HCT116 (cell line): ENCODE measurements around the gene MAP2K4. TPM values are rescaled to one million over a fixed set of nuclear protein-coding genes. Genes with fewer than 3 reads are reported as not detected.

Experiments
- ATAC-seq: fragments of 200-7000 bp; cut with Tn5 transposase; 2 replicates; pipeline ENCODE4 v1.9.1; 2020; ENCODE audit warnings: mild to moderate bottlenecking, moderate library complexity
- BruUV-seq: library from RNA; stranded (reverse); fragments of 400-500 nt; replicated peaks from 2 replicates; lab custom pipeline; 2021; lab: Mats Ljungman, UMichigan
- CTCF ChIA-PET: fragments of 300-600 bp; sonication (Branson Sonifier 250); formaldehyde crosslinking; loops from one replicate; lab custom pipeline; 2021; ENCODE audit warnings: antibody characterized with exemption; lab: Charles Lee
- POLR2A ChIA-PET: fragments of 300-600, 350-600 bp; sonication (Branson Sonifier 250); formaldehyde crosslinking; loops from one replicate; lab custom pipeline; 2021; ENCODE audit warnings: antibody characterized with exemption; lab: Charles Lee
- RAD21 ChIA-PET, 2 experiments: fragments of 300-600 bp; sonication (Branson Sonifier 250); formaldehyde crosslinking; loops; one replicate each; lab custom pipeline; 2023; ENCODE audit warnings: low total read pairs in 2 of 2; ENCODE audit not compliant: uncharacterized antibody in 2 of 2, unreplicated experiment in 2 of 2, low non-redundant PET in 1 of 2; lab: Charles Lee
- DNase-seq: peaks from one replicate; pipeline ENCODE4 v3.0.0-alpha.2; 2010; ENCODE audit warnings: low read depth, low spot score
- H2AFZ ChIP-seq: fragments of 200-600 bp; shearing (Covaris generic), sonication (generic); 2 replicates; pipeline ENCODE4 v1.6.1; 2017; ENCODE audit warnings: low read depth, mixed run types, mixed read lengths, antibody characterized with exemption, low read length; ENCODE audit not compliant: poor library complexity, severe bottlenecking
- H3K27ac ChIP-seq: 2 replicates; pipeline ENCODE4 v1.5.1; 2012; ENCODE audit warnings: low read depth, low read length
- H3K27me3 ChIP-seq: fragments of 200-600 bp; sonication (generic); 2 replicates; pipeline ENCODE4 v1.6.1; 2016; ENCODE audit warnings: mixed run types, low read length, mixed read lengths; ENCODE audit not compliant: insufficient read depth
- H3K36me3 ChIP-seq, 2 experiments: fragments of 200-500 bp in 1 of 2; fragments of 200-600 bp in 1 of 2; sonication (Bioruptor generic) in 1 of 2; sonication (generic) in 1 of 2; 2 replicates each; pipeline versions ENCODE4 v1.5.1 to v1.6.1; 2014 to 2016; ENCODE audit warnings: low read length in 2 of 2, inconsistent platforms in 1 of 2, mixed read lengths in 1 of 2, mixed run types in 1 of 2; ENCODE audit not compliant: insufficient read depth in 2 of 2, control insufficient read depth in 1 of 2
- H3K4me1 ChIP-seq, 2 experiments: fragments of 200-600 bp in 1 of 2; sonication (generic) in 1 of 2; 2 replicates each; pipeline versions ENCODE4 v1.5.1 to v1.6.1; 2012 to 2017; ENCODE audit warnings: low read length in 2 of 2, inconsistent platforms in 1 of 2, mild to moderate bottlenecking in 1 of 2, mixed read lengths in 1 of 2, mixed run types in 1 of 2, moderate library complexity in 1 of 2; ENCODE audit not compliant: insufficient read depth in 2 of 2, control insufficient read depth in 1 of 2
- H3K4me2 ChIP-seq: fragments of 200-600 bp; sonication (generic); 2 replicates; pipeline ENCODE4 v1.6.1; 2017; ENCODE audit warnings: mixed run types, low read length, mixed read lengths
- H3K4me3 ChIP-seq, 2 experiments: fragments of 200-600 bp in 1 of 2; sonication (generic) in 1 of 2; replicated peaks in 1 of 2; 2 replicates each; pipeline ENCODE4 v1.5.1; 2011 to 2016; ENCODE audit warnings: low read length in 2 of 2, control low read depth in 1 of 2, low read depth in 1 of 2, mild to moderate bottlenecking in 1 of 2, mixed read lengths in 1 of 2, mixed run types in 1 of 2
- H3K79me2 ChIP-seq: fragments of 200-600 bp; sonication (generic); 2 replicates; pipeline ENCODE4 v1.6.1; 2017; ENCODE audit warnings: mild to moderate bottlenecking, mixed run types, low read length, moderate library complexity, mixed read lengths; ENCODE audit not compliant: insufficient read depth
- H3K9ac ChIP-seq: fragments of 200-600 bp; sonication (generic); 2 replicates; pipeline ENCODE4 v1.6.1; 2016; ENCODE audit warnings: low read length, mixed read lengths
- H3K9me2 ChIP-seq: fragments of 200-600 bp; sonication (generic), shearing (Covaris generic); 2 replicates; pipeline ENCODE4 v1.6.1; 2017; ENCODE audit warnings: mixed run types, mild to moderate bottlenecking, moderate library complexity; ENCODE audit not compliant: insufficient read depth
- H3K9me3 ChIP-seq, 2 experiments: fragments of 200-500 bp in 1 of 2; fragments of 200-600 bp in 1 of 2; sonication (Bioruptor generic) in 1 of 2; sonication (generic) in 1 of 2; 2 replicates each; pipeline ENCODE4 v1.6.1; 2014 to 2017; ENCODE audit warnings: low read length in 2 of 2, mixed read lengths in 2 of 2, inconsistent platforms in 1 of 2, low read depth in 1 of 2, mild to moderate bottlenecking in 1 of 2, mixed run types in 1 of 2, moderate library complexity in 1 of 2; ENCODE audit not compliant: control insufficient read depth in 1 of 2, insufficient read depth in 1 of 2
- H4K20me1 ChIP-seq: fragments of 200-600 bp; sonication (generic), shearing (Covaris generic); 2 replicates; pipeline ENCODE4 v1.6.1; 2017; ENCODE audit warnings: mixed run types, mild to moderate bottlenecking, moderate library complexity; ENCODE audit not compliant: insufficient read depth
- CBX3 ChIP-seq: IDR thresholded peaks from 2 replicates; pipeline ENCODE4 v1.6.1; 2012; ENCODE audit warnings: low read depth
- CEBPB ChIP-seq: IDR thresholded peaks from 2 replicates; pipeline ENCODE4 v1.6.1; 2012; ENCODE audit warnings: low read depth
- EGR1 ChIP-seq: IDR thresholded peaks from 2 replicates; pipeline ENCODE4 v1.6.1; 2012; ENCODE audit warnings: low read depth
- EZH2 ChIP-seq: fragments of 200-600 bp; sonication (generic); IDR thresholded peaks from 2 replicates; pipeline ENCODE4 v1.6.1; 2017; ENCODE audit warnings: antibody characterized with exemption, mixed run types
- EZH2phosphoT487 ChIP-seq: fragments of 200-600 bp; IDR thresholded peaks from 2 replicates; pipeline ENCODE4 v1.6.1; 2018; ENCODE audit warnings: antibody characterized with exemption, borderline replicate concordance
- FOSL1 ChIP-seq: IDR thresholded peaks from 2 replicates; pipeline ENCODE4 v1.6.1; 2012; ENCODE audit warnings: low read depth
- JUND ChIP-seq: IDR thresholded peaks from 2 replicates; pipeline ENCODE4 v1.6.1; 2012
- POLR2A ChIP-seq: IDR thresholded peaks from 2 replicates; pipeline ENCODE4 v1.7.0; 2011; ENCODE audit warnings: borderline replicate concordance; ENCODE audit not compliant: insufficient read depth, insufficient read length; ENCODE audit errors: extremely low read depth
- POLR2AphosphoS5 ChIP-seq: IDR thresholded peaks from 2 replicates; pipeline ENCODE4 v1.6.1; 2011; ENCODE audit warnings: mild to moderate bottlenecking, low read depth, low read length, moderate library complexity
- RAD21 ChIP-seq: IDR thresholded peaks from 2 replicates; pipeline ENCODE4 v1.6.1; 2012; ENCODE audit warnings: low read depth, mild to moderate bottlenecking
- SIN3A ChIP-seq: IDR thresholded peaks from 2 replicates; pipeline ENCODE4 v1.6.1; 2012; ENCODE audit warnings: low read depth
- SP1 ChIP-seq: IDR thresholded peaks from 2 replicates; pipeline ENCODE4 v1.6.1; 2012; ENCODE audit warnings: low read depth
- SRF ChIP-seq: IDR thresholded peaks from 2 replicates; pipeline ENCODE4 v1.6.1; 2012; ENCODE audit warnings: low read depth
- YY1 ChIP-seq: IDR thresholded peaks from 2 replicates; pipeline ENCODE4 v1.6.1; 2011; ENCODE audit warnings: low read length, low read depth, moderate library complexity, mild to moderate bottlenecking; ENCODE audit not compliant: insufficient replicate concordance; ENCODE audit errors: extremely low read depth
- ZFX ChIP-seq: fragments of 450-650 bp; IDR thresholded peaks from 2 replicates; pipeline ENCODE4 v1.6.1; 2017
- ZNF274 ChIP-seq: fragments of 200-500 bp; sonication (Bioruptor generic); IDR thresholded peaks from 2 replicates; pipeline ENCODE4 v1.6.1; 2014; ENCODE audit warnings: mild to moderate bottlenecking, low read depth, low read length, inconsistent platforms
- intact Hi-C: fragments of 100-400 bp; cut with micrococcal nuclease; formaldehyde crosslinking; loops from 2 replicates; pipeline ENCODE4 v1.10.0; 2022
- total RNA-seq: library from RNA; stranded (reverse); gene quantifications from one replicate; pipeline ENCODE4 v1.2.1, GENCODE V29; 2021; ENCODE audit not compliant: unreplicated experiment
- TF ChIP-seq, protein P1 (sequence below), 3 experiments: fragments of 200-600 bp in 1 of 3; sonication (generic) in 1 of 3; IDR thresholded peaks in 2 of 3; conservative IDR thresholded peaks in 1 of 3; 2 replicates each; pipeline ENCODE4 v1.5.1; 2012 to 2017; ENCODE audit warnings: low read depth in 2 of 3, low read length in 2 of 3, antibody characterized with exemption in 1 of 3, borderline replicate concordance in 1 of 3, control low read depth in 1 of 3, mild to moderate bottlenecking in 1 of 3, mixed read lengths in 1 of 3, mixed run types in 1 of 3, moderate library complexity in 1 of 3; ENCODE audit not compliant: insufficient read depth in 1 of 3
- TF ChIP-seq, protein P2 (sequence below): IDR thresholded peaks from 2 replicates; pipeline ENCODE4 v1.6.1; 2012
- TF ChIP-seq, protein P3 (sequence below): IDR thresholded peaks from 2 replicates; pipeline ENCODE4 v1.6.1; 2012

MAP2K4 gene
- total RNA-seq, 1 experiment from 2014 or later = 42.3 TPM

DNA sequence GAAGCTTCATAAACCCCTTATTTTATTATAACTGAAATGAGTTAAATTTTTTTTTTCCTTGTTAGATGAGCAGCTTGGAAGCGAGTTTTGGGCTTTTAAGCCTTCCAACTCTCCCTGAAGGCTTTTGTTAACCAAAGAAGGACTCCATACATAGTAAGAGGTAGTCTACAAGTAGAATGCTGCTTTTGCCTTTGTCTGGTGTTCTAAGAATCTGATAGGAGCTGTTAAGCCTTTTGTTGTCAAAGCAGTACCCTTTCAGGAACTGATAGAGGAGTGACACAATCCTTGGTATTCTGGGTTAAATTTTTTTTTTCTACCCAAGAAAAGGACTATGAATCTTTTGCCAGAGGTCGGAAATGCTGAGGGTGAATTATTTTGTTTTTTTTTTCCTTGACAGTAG is 26.1 kb downstream of the MAP2K4 start (continued):
- TF ChIP-seq, protein P1, sequence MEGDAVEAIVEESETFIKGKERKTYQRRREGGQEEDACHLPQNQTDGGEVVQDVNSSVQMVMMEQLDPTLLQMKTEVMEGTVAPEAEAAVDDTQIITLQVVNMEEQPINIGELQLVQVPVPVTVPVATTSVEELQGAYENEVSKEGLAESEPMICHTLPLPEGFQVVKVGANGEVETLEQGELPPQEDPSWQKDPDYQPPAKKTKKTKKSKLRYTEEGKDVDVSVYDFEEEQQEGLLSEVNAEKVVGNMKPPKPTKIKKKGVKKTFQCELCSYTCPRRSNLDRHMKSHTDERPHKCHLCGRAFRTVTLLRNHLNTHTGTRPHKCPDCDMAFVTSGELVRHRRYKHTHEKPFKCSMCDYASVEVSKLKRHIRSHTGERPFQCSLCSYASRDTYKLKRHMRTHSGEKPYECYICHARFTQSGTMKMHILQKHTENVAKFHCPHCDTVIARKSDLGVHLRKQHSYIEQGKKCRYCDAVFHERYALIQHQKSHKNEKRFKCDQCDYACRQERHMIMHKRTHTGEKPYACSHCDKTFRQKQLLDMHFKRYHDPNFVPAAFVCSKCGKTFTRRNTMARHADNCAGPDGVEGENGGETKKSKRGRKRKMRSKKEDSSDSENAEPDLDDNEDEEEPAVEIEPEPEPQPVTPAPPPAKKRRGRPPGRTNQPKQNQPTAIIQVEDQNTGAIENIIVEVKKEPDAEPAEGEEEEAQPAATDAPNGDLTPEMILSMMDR (IDR thresholded peaks at IDR 0.05 in 2 of 3, conservative IDR thresholded peaks at IDR 0.05 in 1 of 3; ENCODE audit: borderline replicate concordance in 1 of 3, insufficient read depth in 1 of 3, low read depth in 2 of 3, low read length in 2 of 3) = no peak
- TF ChIP-seq EZH2 = no peak
- TF ChIP-seq CBX3 = no peak

DNA sequence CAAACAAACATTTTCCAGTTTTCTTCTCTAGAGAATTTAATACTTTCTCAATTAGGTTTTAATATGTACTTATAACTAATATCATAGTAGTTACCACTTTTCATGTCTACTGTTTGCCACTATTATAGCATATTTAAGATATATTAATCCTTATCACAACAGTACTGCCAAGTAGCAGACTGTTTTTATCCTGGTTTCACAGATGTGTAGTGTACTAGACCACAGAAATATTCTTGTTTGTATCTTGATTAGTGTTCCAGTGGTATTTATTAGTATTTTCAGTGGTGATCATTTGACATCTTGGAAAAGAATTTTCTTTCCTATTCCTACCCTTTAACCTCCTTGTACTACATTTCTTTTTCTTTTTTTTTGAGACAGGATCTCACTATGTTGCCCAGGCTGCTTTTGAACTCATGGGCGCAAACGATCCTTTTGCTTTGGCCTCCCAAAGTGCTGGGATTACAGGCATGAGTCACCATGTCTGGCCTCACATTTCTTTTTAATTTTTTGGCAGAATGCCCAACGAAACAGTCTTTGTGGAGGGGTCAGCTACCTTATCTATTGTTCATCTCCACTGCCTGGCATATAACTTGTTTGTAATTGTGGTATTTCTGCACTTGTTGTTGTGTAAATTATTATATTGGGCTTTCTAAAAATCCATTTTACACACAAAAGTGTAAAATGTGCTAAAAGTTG is 27.2 kb downstream of the MAP2K4 start:
- H3K9me2 ChIP-seq = no peaks in the 10 kb centered on the region
- peaks cover 42 to 70% of the 10 kb centered on the region in 2 experiments for H3K4me1 ChIP-seq
- ATAC-seq (peak; percentile 85), DNase-seq (no peak)
- H3K27ac ChIP-seq = peak overlapping the region; percentile 60; the same call in 1 of the 2 replicates
- POLR2A ChIA-PET = interaction anchor here (1.2 kb wide), 1 partner anchor 50 kb away, joined by 4 read pairs; the partner anchor contains the start of gene ZNF18
- RAD21 ChIA-PET = no interaction called here
- peaks cover 100% of the 10 kb centered on the region for H3K79me2 ChIP-seq
- CTCF ChIA-PET = no interaction called here
- intact Hi-C loops = no loop called here
- peak overlapping the region in 1 of 2 experiments; percentile 14; a peak in 1 of 4 replicates for H3K4me3 ChIP-seq
- no peaks in the 10 kb centered on the region for H3K27me3 ChIP-seq
- H2AFZ ChIP-seq = no peak overlapping the region
- peaks cover 9% of the 10 kb centered on the region; the same call in 1 of the 2 replicates for H4K20me1 ChIP-seq
- no peaks in the 10 kb centered on the region for H3K9me3 ChIP-seq
- H3K9ac ChIP-seq = no peak overlapping the region
- no peaks in the 10 kb centered on the region for H3K36me3 ChIP-seq
- BruUV-seq = no TSS peak
- peak overlapping the region; percentile 62 for H3K4me2 ChIP-seq
- peak; percentile 33; the same call in 1 of the 2 replicates for TF ChIP-seq CEBPB
- TF ChIP-seq, protein P2, sequence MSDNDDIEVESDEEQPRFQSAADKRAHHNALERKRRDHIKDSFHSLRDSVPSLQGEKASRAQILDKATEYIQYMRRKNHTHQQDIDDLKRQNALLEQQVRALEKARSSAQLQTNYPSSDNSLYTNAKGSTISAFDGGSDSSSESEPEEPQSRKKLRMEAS = peak; percentile 50
- TF ChIP-seq, protein P3, sequence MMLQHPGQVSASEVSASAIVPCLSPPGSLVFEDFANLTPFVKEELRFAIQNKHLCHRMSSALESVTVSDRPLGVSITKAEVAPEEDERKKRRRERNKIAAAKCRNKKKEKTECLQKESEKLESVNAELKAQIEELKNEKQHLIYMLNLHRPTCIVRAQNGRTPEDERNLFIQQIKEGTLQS = no peak
- no peak for TF ChIP-seq EZH2
- TF ChIP-seq SRF = 0 out of 2 replicates have a peak, but pooled peaks have one; percentile 40
- TF ChIP-seq SP1 = peak; percentile 48; the same call in 1 of the 2 replicates
- TF ChIP-seq CBX3 = peak; percentile 86
- peak; percentile 37; the same call in 1 of the 2 replicates for TF ChIP-seq POLR2AphosphoS5
- TF ChIP-seq RAD21 = no peak
- TF ChIP-seq POLR2A = no peak
- no peak for TF ChIP-seq ZNF274
- TF ChIP-seq JUND = peak; percentile 78
- TF ChIP-seq SIN3A = no peak; the same call in 1 of the 2 replicates
- TF ChIP-seq YY1 = no peak
- TF ChIP-seq EZH2phosphoT487 = no peak
- TF ChIP-seq, protein P1 (IDR thresholded peaks at IDR 0.05 in 2 of 3, conservative IDR thresholded peaks at IDR 0.05 in 1 of 3; ENCODE audit: borderline replicate concordance in 1 of 3, insufficient read depth in 1 of 3, low read depth in 2 of 3, low read length in 2 of 3) = no peak
- TF ChIP-seq ZFX = no peak
- peak; percentile 65 for TF ChIP-seq FOSL1
- no peak for TF ChIP-seq EGR1
